GM06990 (cell line): ENCODE data around the gene S100G.
"Not testable (repeated sequence)": the region's sequence is repeated elsewhere in the genome, so short reads cannot be mapped to it uniquely, and the experiment has no call there.

Source experiments
- DNase-seq: peaks from one replicate; pipeline ENCODE4 v3.0.0-alpha.2; 2011; ENCODE audit not compliant: insufficient read length; ENCODE audit errors: extremely low read depth
- H3K27me3 ChIP-seq: replicated peaks from 2 replicates; pipeline ENCODE4 v1.6.0; 2011; ENCODE audit warnings: low read length; ENCODE audit not compliant: control insufficient read depth, insufficient read depth
- H3K36me3 ChIP-seq: 2 replicates; pipeline ENCODE4 v1.5.1; 2011; ENCODE audit warnings: low read length; ENCODE audit not compliant: control insufficient read depth, insufficient read depth
- H3K4me3 ChIP-seq: replicated peaks from 2 replicates; pipeline ENCODE4 v1.5.1; 2011; ENCODE audit warnings: low read depth, mild to moderate bottlenecking, control low read depth, low read length
- CTCF ChIP-seq: IDR thresholded peaks from 2 replicates; pipeline ENCODE4 v1.5.1; 2011; ENCODE audit warnings: low read length, control low read depth, mild to moderate bottlenecking, inconsistent platforms; ENCODE audit not compliant: insufficient read depth, poor library complexity, severe bottlenecking

The S100G gene

GRCh38 chrX:16649858-16650257 is at the start of gene S100G:
TSS of gene S100G (plus strand) at chrX:16650158. CDS start at chrX:16651007, 849 bp downstream.
- TF ChIP-seq CTCF, result no peak
- no peak for DNase-seq
- Histone ChIP-seq H3K36me3 (no peaks in the 10 kb centered on the region), H3K4me3 (no peak within 1 kb of the TSS), H3K27me3 (no peaks in the 10 kb centered on the region)

GRCh38 chrX:16601885-16602284 is 48.1 kb upstream of the S100G start:
- Histone ChIP-seq H3K4me3 (no peak overlapping the region), H3K36me3 (no peaks in the 10 kb centered on the region), H3K27me3 (no peaks in the 10 kb centered on the region; the same call in 1 of the 2 replicates)
- no peak for DNase-seq
- TF ChIP-seq CTCF, result no peak

- H3K4me3 ChIP-seq, DNase-seq, H3K27me3 ChIP-seq, H3K36me3 ChIP-seq: not testable (repeated sequence)
These were observed 46.7 kb upstream of the S100G start for GRCh38 chrX:16603235-16603634.

GRCh38 chrX:16603822-16604221 is 46.1 kb upstream of the S100G start:
- Histone ChIP-seq H3K36me3 (no peaks in the 10 kb centered on the region; the same call in 1 of the 2 replicates), H3K4me3 (no peak overlapping the region), H3K27me3 (no peaks in the 10 kb centered on the region; the same call in 1 of the 2 replicates)
- TF ChIP-seq CTCF, result no peak
- no peak for DNase-seq

GRCh38 chrX:16604337-16604736 is 45.6 kb upstream of the S100G start:
- Histone ChIP-seq H3K27me3 (no peaks in the 10 kb centered on the region; the same call in 1 of the 2 replicates), H3K36me3 (no peaks in the 10 kb centered on the region; the same call in 1 of the 2 replicates), H3K4me3 (no peak overlapping the region)
- DNase-seq, result no peak
- TF ChIP-seq CTCF, result no peak

GRCh38 chrX:16606142-16606720 is 43.7 kb upstream of the S100G start:
- Histone ChIP-seq H3K27me3 (no peaks in the 10 kb centered on the region; the same call in 1 of the 2 replicates), H3K4me3 (no peak overlapping the region), H3K36me3 (no peaks in the 10 kb centered on the region; the same call in 1 of the 2 replicates)
- no peak for TF ChIP-seq CTCF
- DNase-seq, result no peak
